GM19372 (cell line): ENCODE data around the gene PRKAR2A.

Source experiments
- ATAC-seq: cut with Tn5 transposase; IDR thresholded peaks from one replicate; pipeline ENCODE4 v1.9.1; 2021; ENCODE audit warnings: mild to moderate bottlenecking, low read depth, moderate library complexity; ENCODE audit not compliant: unreplicated experiment

PRKAR2A gene

GRCh38 chr3:48696601-48697000, 151.1 kb downstream of the PRKAR2A start:
- no peak for ATAC-seq
